ENCODE results near the gene CFAP91. TPM values are rescaled to one million over a fixed set of nuclear protein-coding genes. Genes with fewer than 3 reads are reported as not detected.
A peak's percentile ranks its signal among the peaks of the same experiment; 100 is the strongest.

The CFAP91 gene
- total RNA-seq, 4 donors from 2014 or later: 0.68 to 2.7 (median 1.5) TPM; not detected in 1

GRCh38 chr3:119697394-119697793, 5.4 kb upstream of the CFAP91 start:
- Histone ChIP-seq H3K27me3 (no peaks in the 10 kb centered on the region), H3K4me1 (peaks cover 0 to 12% (median 3%) of the 10 kb centered on the region in 3 donors), H3K4me3 (no peak overlapping the region), H3K36me3 (no peaks in the 10 kb centered on the region), H3K27ac (no peak overlapping the region), H3K9me3 (no peaks in the 10 kb centered on the region)
- 84 to 86% methylated on average over 5 of the region's 5 CpGs for WGBS, 2 donors
- intact Hi-C loops (cut with DNase I): no loop called here
- no peak for DNase-seq
- no peak for TF ChIP-seq POLR2A (IDR thresholded peaks at IDR 0.05)
- no peak for TF ChIP-seq CTCF (IDR thresholded peaks at IDR 0.05)

DNA sequence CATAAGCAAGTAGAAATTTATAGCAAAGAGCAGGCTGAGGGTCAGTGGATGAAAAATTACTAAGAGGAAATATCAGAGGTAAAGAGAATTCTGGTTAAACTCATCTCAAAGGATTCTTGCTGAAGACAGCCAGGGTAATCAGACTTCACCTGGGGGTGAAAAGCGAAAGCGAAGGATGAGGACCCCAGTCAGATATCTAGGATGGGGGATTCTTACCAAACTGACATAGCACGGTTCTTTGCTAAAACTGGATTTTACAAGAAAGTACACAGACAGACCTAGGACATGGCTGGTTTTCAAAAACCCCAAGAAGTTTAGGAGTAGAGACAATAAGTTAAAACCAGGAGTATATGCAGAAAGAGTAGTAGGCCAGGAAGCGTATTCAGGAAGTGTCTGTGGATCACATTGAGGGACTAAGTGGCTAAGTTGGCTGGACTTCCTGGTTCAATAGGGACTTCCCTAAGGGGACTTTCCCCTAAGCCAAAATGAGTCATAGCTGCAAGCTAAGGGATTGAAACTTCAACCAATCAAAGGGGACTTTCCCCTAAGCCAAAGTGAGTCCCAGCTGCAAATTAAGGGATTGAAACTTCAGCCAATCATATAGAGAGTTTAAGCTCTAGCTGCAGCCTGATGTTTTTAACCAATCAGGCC, 2.4 kb upstream of the CFAP91 start:
- Histone ChIP-seq H3K9me3 (no peaks in the 10 kb centered on the region), H3K4me3 (no peak overlapping the region), H3K36me3 (no peaks in the 10 kb centered on the region), H3K27ac (no peak overlapping the region), H3K4me1 (peaks cover 0 to 30% (median 4%) of the 10 kb centered on the region in 3 donors), H3K27me3 (no peaks in the 10 kb centered on the region)
- TF ChIP-seq CTCF (IDR thresholded peaks at IDR 0.05): no peak
- no peak for TF ChIP-seq POLR2A (IDR thresholded peaks at IDR 0.05)
- DNase-seq: no peak
- intact Hi-C loops (cut with DNase I): no loop called here
- 59 to 74% methylated on average over 4 of the region's 4 CpGs for WGBS, 2 donors

DNA sequence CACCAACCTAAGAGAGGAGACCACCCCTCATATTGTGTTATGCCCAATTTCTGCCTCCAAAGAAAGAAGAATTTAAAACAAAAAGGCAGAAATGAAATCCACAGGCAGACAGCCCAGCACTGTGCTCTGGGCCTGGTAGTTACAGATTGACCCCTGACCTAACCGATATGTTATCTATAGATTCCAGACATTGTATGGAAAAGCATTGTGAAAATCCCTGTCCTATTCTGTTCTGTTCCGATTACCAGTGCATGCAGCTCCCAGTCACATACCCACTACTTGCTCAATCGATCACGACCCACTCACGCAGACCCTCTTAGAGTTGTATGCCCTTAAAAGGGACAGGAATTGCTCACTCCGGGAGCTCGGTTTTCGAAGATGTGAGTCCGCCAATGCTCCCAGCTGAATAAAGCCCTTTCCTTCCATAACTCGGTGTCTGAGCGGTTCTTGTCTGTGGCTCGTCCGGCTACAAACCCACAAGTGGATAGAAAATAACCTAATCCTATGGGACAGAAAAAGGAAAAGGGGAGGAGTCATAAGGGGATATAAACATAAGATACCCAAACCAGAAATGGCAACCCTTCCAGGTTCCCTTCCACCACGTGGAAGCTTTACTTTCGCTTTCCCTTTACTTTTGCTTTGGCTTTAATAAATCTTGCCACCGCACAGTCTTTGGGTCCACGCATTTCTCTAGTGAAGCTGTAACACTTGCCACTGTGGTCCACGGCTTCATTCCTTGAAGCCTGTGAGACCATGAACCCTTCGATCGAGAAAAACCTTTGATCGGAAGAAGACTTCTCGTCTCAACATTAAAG, 1.7 kb upstream of the CFAP91 start:
- intact Hi-C loops (cut with DNase I): no loop called here
- no peak overlapping the region for H3K4me3 ChIP-seq
- peaks cover 0 to 30% (median 4%) of the 10 kb centered on the region in 3 donors for H3K4me1 ChIP-seq
- H3K36me3 ChIP-seq: no peaks in the 10 kb centered on the region
- H3K9me3 ChIP-seq: no peaks in the 10 kb centered on the region
- no peaks in the 10 kb centered on the region for H3K27me3 ChIP-seq
- no peak overlapping the region for H3K27ac ChIP-seq
- no peak for DNase-seq
- no peak for TF ChIP-seq POLR2A (IDR thresholded peaks at IDR 0.05)
- TF ChIP-seq CTCF (IDR thresholded peaks at IDR 0.05): no peak
- WGBS, 2 donors: 84 to 86% methylated on average over 6 to 22 of the region's 22 CpGs

- Histone ChIP-seq H3K4me3 (peak overlapping the region in 2 of 4 donors; percentile 48 to 72), H3K9me3 (no peaks in the 10 kb centered on the region), H3K36me3 (no peaks in the 10 kb centered on the region), H3K27me3 (no peaks in the 10 kb centered on the region), H3K27ac (peak overlapping the region in 1 of 4 donors; percentile 70), H3K4me1 (peaks cover 0 to 30% (median 4%) of the 10 kb centered on the region in 3 donors)
- TF ChIP-seq CTCF (IDR thresholded peaks at IDR 0.05) (no peak), POLR2A (IDR thresholded peaks at IDR 0.05) (no peak)
- WGBS, 2 donors: 63 to 66% methylated on average over 8 of the region's 8 CpGs
- intact Hi-C loops (cut with DNase I): no loop called here
- DNase-seq: no peak
These were observed 1.2 kb downstream of the CFAP91 start for GRCh38 chr3:119703820-119704531.

- no peaks in the 10 kb centered on the region for H3K27me3 ChIP-seq
- H3K36me3 ChIP-seq: no peaks in the 10 kb centered on the region
- H3K4me3 ChIP-seq: no peak overlapping the region
- WGBS, 2 donors: 94 to 95% methylated on average over 2 of the region's 2 CpGs
- no peak overlapping the region for H3K27ac ChIP-seq
- no peak for TF ChIP-seq POLR2A (IDR thresholded peaks at IDR 0.05)
- intact Hi-C loops (cut with DNase I): no loop called here
- H3K4me1 ChIP-seq: no peaks in the 10 kb centered on the region
- H3K9me3 ChIP-seq: no peaks in the 10 kb centered on the region
- no peak for DNase-seq
These were observed 12.3 kb downstream of the CFAP91 start for GRCh38 chr3:119715105-119715504.
